ENCODE measurements around the gene SYT12.

DNA sequence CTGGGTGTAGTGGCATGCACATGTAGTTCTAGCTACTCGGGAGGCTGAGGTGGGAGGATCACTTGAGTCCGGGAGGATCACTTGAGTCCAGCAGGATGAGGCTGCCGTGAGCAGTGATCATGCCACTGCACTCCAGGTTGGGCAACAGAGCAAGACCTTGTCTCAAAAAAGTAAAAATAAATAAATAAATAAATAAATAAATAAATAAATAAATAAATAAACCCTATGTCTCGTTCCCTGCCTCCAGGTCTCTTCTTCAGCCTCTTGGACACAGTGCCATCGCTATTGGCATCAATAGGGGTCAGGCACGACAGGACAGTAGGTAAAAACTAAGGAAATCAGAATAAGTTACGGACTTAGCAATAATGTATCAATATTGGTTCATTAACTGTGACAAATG, 23.4 kb upstream of the SYT12 start:
- TF ChIP-seq, protein P1, sequence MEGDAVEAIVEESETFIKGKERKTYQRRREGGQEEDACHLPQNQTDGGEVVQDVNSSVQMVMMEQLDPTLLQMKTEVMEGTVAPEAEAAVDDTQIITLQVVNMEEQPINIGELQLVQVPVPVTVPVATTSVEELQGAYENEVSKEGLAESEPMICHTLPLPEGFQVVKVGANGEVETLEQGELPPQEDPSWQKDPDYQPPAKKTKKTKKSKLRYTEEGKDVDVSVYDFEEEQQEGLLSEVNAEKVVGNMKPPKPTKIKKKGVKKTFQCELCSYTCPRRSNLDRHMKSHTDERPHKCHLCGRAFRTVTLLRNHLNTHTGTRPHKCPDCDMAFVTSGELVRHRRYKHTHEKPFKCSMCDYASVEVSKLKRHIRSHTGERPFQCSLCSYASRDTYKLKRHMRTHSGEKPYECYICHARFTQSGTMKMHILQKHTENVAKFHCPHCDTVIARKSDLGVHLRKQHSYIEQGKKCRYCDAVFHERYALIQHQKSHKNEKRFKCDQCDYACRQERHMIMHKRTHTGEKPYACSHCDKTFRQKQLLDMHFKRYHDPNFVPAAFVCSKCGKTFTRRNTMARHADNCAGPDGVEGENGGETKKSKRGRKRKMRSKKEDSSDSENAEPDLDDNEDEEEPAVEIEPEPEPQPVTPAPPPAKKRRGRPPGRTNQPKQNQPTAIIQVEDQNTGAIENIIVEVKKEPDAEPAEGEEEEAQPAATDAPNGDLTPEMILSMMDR (IDR thresholded peaks at IDR 0.05) = no peak
- no peak for TF ChIP-seq POLR2A (IDR thresholded peaks at IDR 0.05)
